H1 (cell line): Measurements from ENCODE around the gene SLC35E4. TPM values are rescaled to one million over a fixed set of nuclear protein-coding genes. Genes with fewer than 3 reads are reported as not detected.

ENCODE experiments used
- CTCF ChIA-PET: fragments of 300-600 bp; sonication (Branson Sonifier 250); formaldehyde crosslinking; loops from one replicate; lab custom pipeline; 2021; ENCODE audit not compliant: partially characterized antibody; lab: Charles Lee
- POLR2A ChIA-PET: fragments of 300-600 bp; sonication (Branson Sonifier 250); formaldehyde crosslinking; loops from one replicate; lab custom pipeline; 2021; ENCODE audit warnings: inconsistent platforms; ENCODE audit not compliant: partially characterized antibody; lab: Charles Lee
- DNase-seq, 2 experiments: peaks; one replicate each; pipeline versions ENCODE4 v3.0.0 to v3.0.0-alpha.2; 2010 to 2022; ENCODE audit warnings: low spot score in 2 of 2, low read depth in 1 of 2, mixed read lengths in 1 of 2
- FAIRE-seq: peaks from 2 replicates; lab custom pipeline; 2011; peaks lifted over from hg19 to GRCh38; lab: Jason Lieb, UNC
- H2AFZ ChIP-seq: 2 replicates; pipeline ENCODE4 v1.8.1; 2012; ENCODE audit warnings: low read length, inconsistent platforms
- H2AK5ac ChIP-seq: 2 replicates; pipeline ENCODE4 v1.6.1; 2013; ENCODE audit warnings: low read depth, low read length
- H2BK120ac ChIP-seq: replicated peaks from 2 replicates; pipeline ENCODE3; 2013; ENCODE audit warnings: low read depth, low read length, inconsistent platforms
- H2BK12ac ChIP-seq: 2 replicates; pipeline ENCODE4 v1.6.1; 2013; ENCODE audit warnings: low read depth, low read length
- H2BK15ac ChIP-seq: 2 replicates; pipeline ENCODE4 v1.6.1; 2013; ENCODE audit warnings: low read length
- H2BK20ac ChIP-seq: 2 replicates; pipeline ENCODE4 v1.6.1; 2013; ENCODE audit warnings: low read length
- H2BK5ac ChIP-seq: 2 replicates; pipeline ENCODE4 v1.6.1; 2013; ENCODE audit warnings: low read depth, low read length
- H3K14ac ChIP-seq: 2 replicates; pipeline ENCODE4 v1.6.1; 2013; ENCODE audit warnings: inconsistent platforms; ENCODE audit not compliant: insufficient read length
- H3K18ac ChIP-seq: 2 replicates; pipeline ENCODE4 v1.6.1; 2013; ENCODE audit warnings: low read length; ENCODE audit errors: extremely low read depth
- H3K23ac ChIP-seq: 2 replicates; pipeline ENCODE4 v1.6.1; 2013; ENCODE audit warnings: inconsistent platforms; ENCODE audit not compliant: insufficient read length
- H3K23me2 ChIP-seq: 2 replicates; pipeline ENCODE4 v1.6.1; 2013; ENCODE audit warnings: low read depth, low read length
- H3K27ac ChIP-seq: 2 replicates; pipeline ENCODE4 v1.6.1; 2011; ENCODE audit warnings: low read depth, low read length, inconsistent platforms
- H3K27me3 ChIP-seq, 4 experiments: replicated peaks in 1 of 4; 1 replicate in 1 of 4; 2 replicates in 3 of 4; pipeline versions ENCODE4 v1.6.1 to v1.8.1; 2011 to 2013; ENCODE audit warnings: low read length in 3 of 4, mild to moderate bottlenecking in 3 of 4, inconsistent platforms in 2 of 4, mixed read lengths in 2 of 4, moderate library complexity in 1 of 4; ENCODE audit not compliant: control insufficient read depth in 3 of 4, insufficient read depth in 3 of 4; ENCODE audit errors: extremely low read depth in 1 of 4
- H3K36me3 ChIP-seq, 4 experiments: 2 replicates each; pipeline versions ENCODE4 v1.6.1 to v1.8.1; 2011 to 2013; ENCODE audit warnings: mild to moderate bottlenecking in 4 of 4, low read length in 3 of 4, moderate library complexity in 2 of 4, control low read depth in 1 of 4, inconsistent platforms in 1 of 4; ENCODE audit not compliant: insufficient read depth in 4 of 4, control insufficient read depth in 2 of 4
- H3K4ac ChIP-seq: replicated peaks from 2 replicates; pipeline ENCODE3; 2013; ENCODE audit warnings: low read length, low read depth, mixed read lengths, inconsistent platforms; ENCODE audit not compliant: insufficient read length
- H3K4me1 ChIP-seq, 4 experiments: replicated peaks in 1 of 4; 1 replicate in 1 of 4; 2 replicates in 3 of 4; pipeline versions ENCODE4 v1.6.1 to v1.8.1; 2011 to 2013; ENCODE audit warnings: low read length in 3 of 4, inconsistent platforms in 2 of 4, mixed read lengths in 1 of 4; ENCODE audit not compliant: insufficient read depth in 4 of 4, control insufficient read depth in 3 of 4
- H3K4me2 ChIP-seq, 2 experiments: 2 replicates each; pipeline versions ENCODE4 v1.6.1 to v1.8.1; 2011 to 2013; ENCODE audit warnings: low read depth in 2 of 2, low read length in 2 of 2, control low read depth in 1 of 2, inconsistent platforms in 1 of 2, mild to moderate bottlenecking in 1 of 2; ENCODE audit not compliant: insufficient read depth in 1 of 2
- H3K4me3 ChIP-seq, 4 experiments: fragments of 200-600, 300-600 bp in 1 of 4; sonication (generic), shearing (Covaris generic), sonication (Bioruptor Twin) in 1 of 4; 2 replicates each; pipeline versions ENCODE4 v1.5.1 to v1.8.1; 2011 to 2016; ENCODE audit warnings: low read length in 4 of 4, low read depth in 3 of 4, control low read depth in 2 of 4, inconsistent platforms in 2 of 4, mild to moderate bottlenecking in 2 of 4, mixed read lengths in 1 of 4, moderate library complexity in 1 of 4; ENCODE audit not compliant: insufficient read depth in 2 of 4; ENCODE audit errors: extremely low read depth in 1 of 4
- H3K56ac ChIP-seq: replicated peaks from 2 replicates; pipeline ENCODE3; 2013; ENCODE audit warnings: low read depth, mild to moderate bottlenecking, mixed read lengths, low read length, inconsistent platforms; ENCODE audit not compliant: insufficient read length
- H3K79me1 ChIP-seq: 2 replicates; pipeline ENCODE4 v1.6.1; 2013; ENCODE audit warnings: low read depth, low read length, control low read depth
- H3K79me2 ChIP-seq, 2 experiments: 2 replicates each; pipeline versions ENCODE4 v1.6.1 to v1.8.1; 2012 to 2013; ENCODE audit warnings: low read length in 2 of 2, mild to moderate bottlenecking in 2 of 2, inconsistent platforms in 1 of 2; ENCODE audit not compliant: insufficient read depth in 2 of 2, control insufficient read depth in 1 of 2
- H3K9ac ChIP-seq, 4 experiments: replicated peaks in 1 of 4; 1 replicate in 1 of 4; 2 replicates in 3 of 4; pipeline versions ENCODE4 v1.6.1 to v1.8.1; 2011 to 2013; ENCODE audit warnings: low read depth in 3 of 4, low read length in 3 of 4, control low read depth in 2 of 4, mild to moderate bottlenecking in 2 of 4, moderate library complexity in 2 of 4, inconsistent platforms in 1 of 4; ENCODE audit errors: extremely low read depth in 1 of 4
- H3K9me3 ChIP-seq, 2 experiments: 2 replicates each; pipeline versions ENCODE4 v1.6.1 to v1.8.1; 2012 to 2013; ENCODE audit warnings: mild to moderate bottlenecking in 2 of 2, moderate library complexity in 2 of 2, control low read depth in 1 of 2, inconsistent platforms in 1 of 2, low read depth in 1 of 2, low read length in 1 of 2, mixed read lengths in 1 of 2; ENCODE audit not compliant: insufficient read depth in 2 of 2
- H4K20me1 ChIP-seq, 2 experiments: replicated peaks in 1 of 2; 2 replicates each; pipeline versions ENCODE3 to v1.8.1; 2011 to 2013; ENCODE audit warnings: inconsistent platforms in 2 of 2, low read length in 2 of 2, mild to moderate bottlenecking in 1 of 2; ENCODE audit not compliant: insufficient read depth in 2 of 2, control insufficient read depth in 1 of 2
- H4K5ac ChIP-seq: 2 replicates; pipeline ENCODE4 v1.6.1; 2013; ENCODE audit warnings: low read length, low read depth, mixed read lengths, inconsistent platforms; ENCODE audit not compliant: insufficient read length
- H4K8ac ChIP-seq: 2 replicates; pipeline ENCODE4 v1.8.0; 2013; ENCODE audit warnings: mild to moderate bottlenecking, moderate library complexity, low read length, inconsistent platforms; ENCODE audit not compliant: insufficient read depth; ENCODE audit errors: extremely low read depth
- H4K91ac ChIP-seq: replicated peaks from 2 replicates; pipeline ENCODE3; 2013; ENCODE audit warnings: low read length, mixed read lengths, inconsistent platforms; ENCODE audit not compliant: insufficient read length
- RAD21 ChIP-seq, 2 experiments: IDR thresholded peaks in 1 of 2; conservative IDR thresholded peaks in 1 of 2; 2 replicates each; pipeline ENCODE4 v1.6.1; 2011; ENCODE audit warnings: low read depth in 2 of 2, low read length in 2 of 2, improper control_type of control experiment in 1 of 2, inconsistent platforms in 1 of 2, mild to moderate bottlenecking in 1 of 2, moderate library complexity in 1 of 2
- ZNF274 ChIP-seq: IDR thresholded peaks from 2 replicates; pipeline ENCODE4 v1.7.0; 2012; ENCODE audit warnings: low read length, borderline replicate concordance; ENCODE audit errors: extremely low read depth
- WGBS, 2 experiments: shearing (Covaris generic) in 1 of 2; methylation state at CpG; one replicate each; pipeline versions ENCODE4 v1.1.6 to v1.1.7; 2013 to 2015; ENCODE audit warnings: low lambda C conversion rate in 2 of 2, mixed read lengths in 2 of 2, inconsistent platforms in 1 of 2, low coverage in 1 of 2, missing lambda C conversion rate in 1 of 2; ENCODE audit not compliant: insufficient replicate concordance in 2 of 2, insufficient coverage in 1 of 2, insufficient read length in 1 of 2; ENCODE audit errors: extremely low coverage in 1 of 2, missing lambda C conversion rate in 1 of 2; 5-methylcytosine and 5-hydroxymethylcytosine counted together
- polyA plus RNA-seq, 7 experiments: library from polyadenylated mRNA; depleted of rRNA in 3 of 7; stranded (reverse) in 5 of 7; unstranded in 2 of 7; fragments of >200 nt in 5 of 7; fragments of 200-250 nt in 2 of 7; gene quantifications; 1 replicate in 5 of 7; 2 replicates in 1 of 7; 4 replicates in 1 of 7; pipeline versions ENCODE4 v1.2.1 to v1.2.3, GENCODE V29; 2011 to 2013; ENCODE audit warnings: missing spikeins in 2 of 7, mixed read lengths in 2 of 7
- total RNA-seq: library from RNA; stranded (reverse); fragmentation: NEBNext Ultra II Directional; extraction: Animal tissue kit (Norgen Biotek cat#: 25700); gene quantifications from 2 replicates; pipeline ENCODE4 v1.2.1, GENCODE V29; 2021

The SLC35E4 gene
- total and polyA plus RNA-seq, 2 of the 8 experiments (the other 6 are each of a cell fraction or from before 2014, with no cell fraction given), result 5.1 to 5.6 TPM

DNA sequence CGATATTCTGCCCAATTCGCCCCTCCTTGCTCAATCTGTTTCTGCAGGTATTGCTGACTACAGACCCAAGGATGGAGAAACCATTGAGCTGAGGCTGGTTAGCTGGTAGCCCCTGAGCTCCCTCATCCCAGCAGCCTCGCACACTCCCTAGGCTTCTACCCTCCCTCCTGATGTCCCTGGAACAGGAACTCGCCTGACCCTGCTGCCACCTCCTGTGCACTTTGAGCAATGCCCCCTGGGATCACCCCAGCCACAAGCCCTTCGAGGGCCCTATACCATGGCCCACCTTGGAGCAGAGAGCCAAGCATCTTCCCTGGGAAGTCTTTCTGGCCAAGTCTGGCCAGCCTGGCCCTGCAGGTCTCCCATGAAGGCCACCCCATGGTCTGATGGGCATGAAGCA is 9.2 kb upstream of the SLC35E4 start:
- Histone ChIP-seq H3K4ac (no peak overlapping the region), H3K9me3 (no peaks in the 10 kb centered on the region; a peak in 1 of 4 replicates), H2AK5ac (no peak overlapping the region), H3K14ac (no peak overlapping the region), H2BK12ac (no peak overlapping the region), H4K5ac (no peak overlapping the region), H2BK20ac (no peak overlapping the region), H3K36me3 (peaks cover 0 to 21% (median 4%) of the 10 kb centered on the region in 4 experiments; a peak in 5 of 8 replicates), H3K4me2 (no peak overlapping the region), H2BK5ac (no peak overlapping the region), H2BK120ac (no peak overlapping the region), H2AFZ (no peak overlapping the region), H3K4me1 (no peaks in the 10 kb centered on the region), H3K27me3 (no peaks in the 10 kb centered on the region), H3K9ac (no peak overlapping the region), H3K79me1 (no peaks in the 10 kb centered on the region), H3K79me2 (no peaks in the 10 kb centered on the region), H3K23ac (no peak overlapping the region), H4K8ac (no peak overlapping the region), H3K18ac (no peak overlapping the region), H4K91ac (no peak overlapping the region), H3K56ac (no peak overlapping the region), H2BK15ac (no peak overlapping the region), H4K20me1 (peaks cover 0 to 2% of the 10 kb centered on the region in 2 experiments), H3K23me2 (no peaks in the 10 kb centered on the region), H3K4me3 (no peak overlapping the region), H3K27ac (no peak overlapping the region)
- WGBS, 2 experiments, result 93% methylated on average over 3 of the region's 5 CpGs; no CpG with 5 or more reads in 1 of the 2 experiments
- DNase-seq, result no peak
- POLR2A ChIA-PET, result no interaction called here
- TF ChIP-seq ZNF274, result no peak
- TF ChIP-seq RAD21 (IDR thresholded peaks at IDR 0.05 in 1 of 2, conservative IDR thresholded peaks at IDR 0.05 in 1 of 2; ENCODE audit: low read depth in 2 of 2, low read length in 2 of 2), result peak in 1 of 2 experiments; percentile 22; a peak in 1 of 4 replicates
- CTCF ChIA-PET, result interaction anchor here (0.7 to 3.3 kb wide), 5 partner anchors 8 to 129 kb away, joined by 3 to 17 read pairs (median 4); no protein-coding TSS in a partner anchor
- FAIRE-seq, result no peak
